Loucy (cell line): ENCODE results near the gene ARHGAP24.
"Not testable (repeated sequence)": the region's sequence is repeated elsewhere in the genome, so short reads cannot be mapped to it uniquely, and the experiment has no call there.

ENCODE experiments used
- H2AFZ ChIP-seq: fragments of 200-600 bp; sonication (generic); 2 replicates; pipeline ENCODE4 v1.6.0; 2016; ENCODE audit warnings: antibody characterized with exemption, mild to moderate bottlenecking, low read length, moderate library complexity
- H3F3A ChIP-seq: fragments of 200-600 bp; 2 replicates; pipeline ENCODE4 v1.6.0; 2016; ENCODE audit warnings: antibody characterized with exemption, low read depth, mild to moderate bottlenecking
- H3K27me3 ChIP-seq: fragments of 200-600 bp; sonication (generic); 2 replicates; pipeline ENCODE4 v1.6.1; 2014; ENCODE audit warnings: low read length, mild to moderate bottlenecking; ENCODE audit not compliant: insufficient read depth, poor library complexity, severe bottlenecking
- H3K36me3 ChIP-seq: fragments of 200-600 bp; sonication (generic); 2 replicates; pipeline ENCODE4 v1.6.1; 2016; ENCODE audit warnings: low read length; ENCODE audit not compliant: insufficient read depth
- H3K4me1 ChIP-seq: fragments of 200-600 bp; sonication (generic); 2 replicates; pipeline ENCODE4 v1.5.1; 2014; ENCODE audit warnings: low read length, mild to moderate bottlenecking; ENCODE audit not compliant: insufficient read depth, poor library complexity, severe bottlenecking
- H3K4me2 ChIP-seq: fragments of 200-600 bp; sonication (generic); 2 replicates; pipeline ENCODE4 v1.6.0; 2014; ENCODE audit warnings: antibody characterized with exemption, low read length, low read depth, mild to moderate bottlenecking; ENCODE audit not compliant: poor library complexity, severe bottlenecking
- H3K4me3 ChIP-seq: fragments of 200-600 bp; sonication (generic); 2 replicates; pipeline ENCODE4 v1.5.1; 2014; ENCODE audit warnings: low read length, mild to moderate bottlenecking, mixed read lengths; ENCODE audit not compliant: poor library complexity, severe bottlenecking
- H3K79me2 ChIP-seq: fragments of 200-600 bp; sonication (generic); 2 replicates; pipeline ENCODE4 v1.6.1; 2014; ENCODE audit warnings: low read length; ENCODE audit not compliant: insufficient read depth
- H3K9ac ChIP-seq: fragments of 200-600 bp; sonication (generic); 2 replicates; pipeline ENCODE4 v1.6.0; 2014; ENCODE audit warnings: mild to moderate bottlenecking, low read depth, low read length, moderate library complexity; ENCODE audit not compliant: poor library complexity, severe bottlenecking
- H3K9me2 ChIP-seq: fragments of 200-600 bp; sonication (generic); replicated peaks from 2 replicates; pipeline ENCODE4 v1.6.1; 2016; ENCODE audit warnings: low read depth, low read length, mixed read lengths
- H3K9me3 ChIP-seq: fragments of 200-600 bp; sonication (generic); 2 replicates; pipeline ENCODE4 v1.6.1; 2014; ENCODE audit warnings: mild to moderate bottlenecking, antibody characterized with exemption, low read length, low read depth; ENCODE audit not compliant: insufficient read depth
- H4K20me1 ChIP-seq: fragments of 200-600 bp; sonication (generic); 2 replicates; pipeline ENCODE4 v1.6.0; 2014; ENCODE audit warnings: antibody characterized with exemption, low read length, mild to moderate bottlenecking; ENCODE audit not compliant: insufficient read depth, poor library complexity, severe bottlenecking
- EZH2phosphoT487 ChIP-seq: fragments of 200-600 bp; IDR thresholded peaks from 2 replicates; pipeline ENCODE4 v1.6.1; 2018; ENCODE audit warnings: antibody characterized with exemption, mild to moderate bottlenecking, moderate library complexity, borderline replicate concordance
- TF ChIP-seq, protein P1 (sequence below): fragments of 200-600 bp; sonication (generic); conservative IDR thresholded peaks from 2 replicates; pipeline ENCODE4 v1.5.1; 2014; ENCODE audit warnings: mild to moderate bottlenecking, antibody characterized with exemption, low read length

ARHGAP24 gene

DNA sequence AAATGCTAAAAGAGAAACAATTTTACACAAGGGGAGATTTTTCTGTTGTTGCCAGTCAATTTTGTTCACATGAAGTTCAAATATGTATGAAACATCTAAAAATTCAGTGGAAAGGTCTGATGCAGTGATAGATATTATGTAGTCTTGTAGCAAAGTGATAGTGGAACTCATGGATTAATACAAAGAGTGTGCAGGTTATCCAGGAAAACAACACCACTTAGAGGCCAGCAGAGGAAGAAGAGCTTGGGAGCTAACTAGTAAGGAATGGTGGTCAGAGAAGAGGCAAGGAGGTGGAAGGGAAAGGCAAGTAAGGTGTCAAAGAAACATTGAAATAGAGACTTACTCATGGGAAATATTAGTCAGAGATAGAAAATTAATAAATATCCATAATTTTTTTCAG, 489.3 kb downstream of the ARHGAP24 start:
- Histone ChIP-seq H3K9ac (no peak overlapping the region), H3K79me2 (no peaks in the 10 kb centered on the region), H3K4me3 (no peak overlapping the region), H4K20me1 (no peaks in the 10 kb centered on the region), H3K9me3 (peaks cover 3% of the 10 kb centered on the region; the same call in 1 of the 2 replicates), H3K4me1 (peaks cover 37% of the 10 kb centered on the region), H3K9me2 (no peaks in the 10 kb centered on the region), H2AFZ (no peak overlapping the region), H3K36me3 (no peaks in the 10 kb centered on the region), H3F3A (peaks cover 3% of the 10 kb centered on the region; the same call in 1 of the 2 replicates), H3K4me2 (no peak overlapping the region), H3K27me3 (no peaks in the 10 kb centered on the region)
- TF ChIP-seq, protein P1, sequence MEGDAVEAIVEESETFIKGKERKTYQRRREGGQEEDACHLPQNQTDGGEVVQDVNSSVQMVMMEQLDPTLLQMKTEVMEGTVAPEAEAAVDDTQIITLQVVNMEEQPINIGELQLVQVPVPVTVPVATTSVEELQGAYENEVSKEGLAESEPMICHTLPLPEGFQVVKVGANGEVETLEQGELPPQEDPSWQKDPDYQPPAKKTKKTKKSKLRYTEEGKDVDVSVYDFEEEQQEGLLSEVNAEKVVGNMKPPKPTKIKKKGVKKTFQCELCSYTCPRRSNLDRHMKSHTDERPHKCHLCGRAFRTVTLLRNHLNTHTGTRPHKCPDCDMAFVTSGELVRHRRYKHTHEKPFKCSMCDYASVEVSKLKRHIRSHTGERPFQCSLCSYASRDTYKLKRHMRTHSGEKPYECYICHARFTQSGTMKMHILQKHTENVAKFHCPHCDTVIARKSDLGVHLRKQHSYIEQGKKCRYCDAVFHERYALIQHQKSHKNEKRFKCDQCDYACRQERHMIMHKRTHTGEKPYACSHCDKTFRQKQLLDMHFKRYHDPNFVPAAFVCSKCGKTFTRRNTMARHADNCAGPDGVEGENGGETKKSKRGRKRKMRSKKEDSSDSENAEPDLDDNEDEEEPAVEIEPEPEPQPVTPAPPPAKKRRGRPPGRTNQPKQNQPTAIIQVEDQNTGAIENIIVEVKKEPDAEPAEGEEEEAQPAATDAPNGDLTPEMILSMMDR: 0 out of 2 replicates have a peak, but pooled peaks have one; percentile 13
- no peak for TF ChIP-seq EZH2phosphoT487

DNA sequence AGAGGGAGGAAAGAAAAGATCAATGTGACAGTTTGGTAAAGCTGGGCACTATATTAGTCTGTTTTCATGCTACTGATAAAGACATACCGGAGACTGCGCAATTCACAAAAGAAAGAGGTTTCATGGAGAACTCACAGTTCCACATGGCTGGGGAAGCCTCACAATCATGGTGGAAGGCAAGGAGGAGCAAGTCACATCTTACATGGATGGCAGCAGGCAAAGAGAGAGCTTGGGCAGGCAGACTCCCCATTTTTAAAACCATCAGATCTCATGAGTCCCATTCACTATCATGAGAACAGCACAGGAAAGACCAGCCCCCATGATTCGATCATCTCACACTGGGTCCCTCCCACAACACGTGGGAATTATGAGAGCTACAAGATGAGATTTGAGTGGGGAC, 490.1 kb downstream of the ARHGAP24 start:
- not testable (repeated sequence) for H3K4me3 ChIP-seq, H3F3A ChIP-seq, H2AFZ ChIP-seq, H4K20me1 ChIP-seq, H3K9ac ChIP-seq, H3K9me3 ChIP-seq, H3K9me2 ChIP-seq, H3K79me2 ChIP-seq, H3K27me3 ChIP-seq, H3K36me3 ChIP-seq, H3K4me2 ChIP-seq
- H3K4me1 ChIP-seq: peaks cover 37% of the 10 kb centered on the region

DNA sequence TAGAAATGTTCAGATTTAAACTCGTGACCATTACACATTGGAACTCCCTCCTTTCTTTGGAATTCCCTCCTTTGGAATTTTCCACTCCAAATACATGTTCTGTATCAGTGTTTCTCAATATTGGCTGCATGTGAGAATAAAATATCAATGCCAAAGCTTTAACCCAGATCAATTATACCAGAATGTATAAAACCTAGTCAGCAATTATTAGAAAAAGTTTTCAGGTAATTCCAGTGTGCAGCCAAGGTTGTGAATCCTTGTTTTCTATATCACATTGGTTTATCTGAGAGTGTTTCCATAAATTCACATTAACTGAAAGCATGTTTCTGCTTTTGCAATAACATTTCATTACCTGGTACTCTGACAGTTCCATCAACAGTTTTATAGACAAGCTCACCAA, 490.6 kb downstream of the ARHGAP24 start:
- Histone ChIP-seq H2AFZ (no peak overlapping the region), H3K27me3 (no peaks in the 10 kb centered on the region), H3K9me2 (no peaks in the 10 kb centered on the region), H3K9ac (peak overlapping the region; percentile 24), H3K4me3 (no peak overlapping the region), H3K9me3 (peaks cover 3% of the 10 kb centered on the region; the same call in 1 of the 2 replicates), H3K79me2 (no peaks in the 10 kb centered on the region), H3K36me3 (no peaks in the 10 kb centered on the region), H3F3A (peaks cover 3% of the 10 kb centered on the region; the same call in 1 of the 2 replicates), H3K4me1 (peaks cover 41% of the 10 kb centered on the region), H3K4me2 (peak overlapping the region; percentile 38), H4K20me1 (no peaks in the 10 kb centered on the region)
- TF ChIP-seq, protein P1: no peak
- no peak for TF ChIP-seq EZH2phosphoT487

DNA sequence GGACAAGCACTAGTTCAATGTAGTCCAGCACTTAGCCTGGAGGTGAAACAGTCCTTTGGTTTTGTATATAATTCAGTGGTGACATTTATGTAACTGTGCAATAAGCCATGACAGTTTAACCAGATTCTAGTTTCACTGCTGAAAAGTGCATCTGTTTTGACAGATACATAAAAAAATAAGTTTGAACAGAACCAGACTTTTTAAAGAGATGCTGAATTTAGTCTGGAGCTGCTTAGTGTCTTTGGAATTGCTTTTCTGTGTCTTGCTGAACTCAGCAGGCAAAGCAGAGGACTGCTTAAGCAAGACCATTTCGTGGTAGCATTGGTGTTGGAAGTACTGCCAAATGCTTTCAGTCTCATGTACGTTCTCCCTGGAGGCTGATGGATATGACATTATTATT, 491.4 kb downstream of the ARHGAP24 start:
- Histone ChIP-seq H4K20me1 (no peaks in the 10 kb centered on the region), H3K4me1 (peaks cover 41% of the 10 kb centered on the region), H3F3A (peaks cover 3% of the 10 kb centered on the region; the same call in 1 of the 2 replicates), H3K9me2 (no peaks in the 10 kb centered on the region), H3K9me3 (peaks cover 3% of the 10 kb centered on the region; the same call in 1 of the 2 replicates), H3K27me3 (no peaks in the 10 kb centered on the region), H3K4me2 (peak overlapping the region; percentile 38), H3K79me2 (no peaks in the 10 kb centered on the region), H3K4me3 (peak overlapping the region; percentile 13), H3K36me3 (no peaks in the 10 kb centered on the region), H2AFZ (peak overlapping the region; percentile 21), H3K9ac (peak overlapping the region; percentile 24)
- TF ChIP-seq, protein P1: no peak
- TF ChIP-seq EZH2phosphoT487: no peak
